IMR-90 (cell line): ENCODE data around the gene RNF144B. TPM values are rescaled to one million over a fixed set of nuclear protein-coding genes. Genes with fewer than 3 reads are reported as not detected.
"Not testable (repeated sequence)": the region's sequence is repeated elsewhere in the genome, so short reads cannot be mapped to it uniquely, and the experiment has no call there.

Source experiments
- ATAC-seq: fragments of 200-7000 bp; cut with Tn5 transposase; 2 replicates; pipeline ENCODE4 v1.9.1; 2020; ENCODE audit warnings: low read depth, mild to moderate bottlenecking, moderate library complexity
- BruUV-seq: library from RNA; stranded (reverse); fragments of 400-500 nt; replicated peaks from 2 replicates; lab custom pipeline; 2021; lab: Mats Ljungman, UMichigan
- CTCF ChIA-PET: fragments of 300-600 bp; formaldehyde crosslinking; extraction: SDS; loops from one replicate; lab custom pipeline; 2021; ENCODE audit warnings: antibody characterized with exemption; lab: Yijun Ruan, JAX
- POLR2A ChIA-PET: fragments of 300-600 bp; sonication (Branson Sonifier 250); formaldehyde crosslinking; loops from one replicate; lab custom pipeline; 2022; ENCODE audit warnings: antibody characterized with exemption; ENCODE audit not compliant: unreplicated experiment; lab: Charles Lee
- DNase-seq: peaks from one replicate; pipeline ENCODE4 v3.0.0; 2013
- H2AFZ ChIP-seq: replicated peaks from 2 replicates; pipeline ENCODE3; 2013; ENCODE audit warnings: low read length, mild to moderate bottlenecking; ENCODE audit not compliant: poor library complexity
- H2AK5ac ChIP-seq: 2 replicates; pipeline ENCODE4 v1.6.1; 2013; ENCODE audit warnings: low read depth, low read length, inconsistent platforms
- H2AK9ac ChIP-seq: replicated peaks from 2 replicates; pipeline ENCODE3; 2013; ENCODE audit warnings: mild to moderate bottlenecking, low read depth, low read length, moderate library complexity; ENCODE audit not compliant: poor library complexity
- H2BK120ac ChIP-seq: 2 replicates; pipeline ENCODE4 v1.6.1; 2013; ENCODE audit warnings: low read depth, low read length, inconsistent platforms
- H2BK15ac ChIP-seq: 3 replicates; pipeline ENCODE4 v1.6.1; 2013; ENCODE audit warnings: low read depth, low read length, inconsistent platforms
- H2BK20ac ChIP-seq: 2 replicates; pipeline ENCODE4 v1.6.1; 2013; ENCODE audit warnings: low read depth, mild to moderate bottlenecking, inconsistent platforms, low read length, moderate library complexity
- H2BK5ac ChIP-seq: 2 replicates; pipeline ENCODE4 v1.6.1; 2013; ENCODE audit warnings: mild to moderate bottlenecking, low read depth, low read length, inconsistent platforms; ENCODE audit not compliant: poor library complexity, severe bottlenecking
- H3K14ac ChIP-seq: replicated peaks from 2 replicates; pipeline ENCODE4 v1.6.1; 2013; ENCODE audit warnings: low read depth, low read length, inconsistent platforms
- H3K18ac ChIP-seq: 2 replicates; pipeline ENCODE4 v1.6.1; 2013; ENCODE audit warnings: low read depth, low read length, control low read depth
- H3K23ac ChIP-seq: 2 replicates; pipeline ENCODE4 v1.6.1; 2013; ENCODE audit warnings: low read depth, low read length, inconsistent platforms
- H3K27ac ChIP-seq: 2 replicates; pipeline ENCODE4 v1.5.1; 2013; ENCODE audit warnings: mild to moderate bottlenecking, control low read depth, low read length; ENCODE audit not compliant: insufficient read depth
- H3K27me3 ChIP-seq: 2 replicates; pipeline ENCODE4 v1.6.1; 2013; ENCODE audit warnings: low read length; ENCODE audit not compliant: control insufficient read depth, insufficient read depth
- H3K36me3 ChIP-seq: 2 replicates; pipeline ENCODE4 v1.6.1; 2013; ENCODE audit warnings: low read length, mixed read lengths; ENCODE audit not compliant: control insufficient read depth, insufficient read depth
- H3K4ac ChIP-seq: 2 replicates; pipeline ENCODE4 v1.6.1; 2013; ENCODE audit warnings: low read depth, low read length, inconsistent platforms
- H3K4me1 ChIP-seq: 2 replicates; pipeline ENCODE4 v1.6.1; 2013; ENCODE audit warnings: low read length, mixed read lengths; ENCODE audit not compliant: control insufficient read depth, insufficient read depth
- H3K4me2 ChIP-seq: 2 replicates; pipeline ENCODE4 v1.6.1; 2013; ENCODE audit warnings: low read depth, mild to moderate bottlenecking, control low read depth, low read length, moderate library complexity
- H3K4me3 ChIP-seq: 2 replicates; pipeline ENCODE4 v1.5.1; 2013; ENCODE audit warnings: low read depth, mild to moderate bottlenecking, control low read depth, low read length, moderate library complexity; ENCODE audit not compliant: insufficient read depth
- H3K56ac ChIP-seq: 2 replicates; pipeline ENCODE4 v1.6.1; 2013; ENCODE audit warnings: low read length, inconsistent platforms; ENCODE audit not compliant: insufficient read depth; ENCODE audit errors: extremely low read depth
- H3K79me1 ChIP-seq, 2 experiments: 2 replicates each; pipeline ENCODE4 v1.6.1; 2013; ENCODE audit warnings: low read length in 2 of 2, inconsistent platforms in 1 of 2, low read depth in 1 of 2
- H3K9ac ChIP-seq: 2 replicates; pipeline ENCODE4 v1.6.1; 2013; ENCODE audit warnings: low read depth, low read length, control low read depth
- H3K9me1 ChIP-seq: 2 replicates; pipeline ENCODE4 v1.6.1; 2013; ENCODE audit warnings: low read length, inconsistent platforms; ENCODE audit not compliant: insufficient read depth
- H3K9me3 ChIP-seq: 2 replicates; pipeline ENCODE4 v1.6.1; 2013; ENCODE audit warnings: low read length; ENCODE audit not compliant: control insufficient read depth, insufficient read depth
- H4K20me1 ChIP-seq: 2 replicates; pipeline ENCODE4 v1.6.1; 2013; ENCODE audit warnings: low read length, inconsistent platforms; ENCODE audit not compliant: insufficient read depth
- H4K5ac ChIP-seq: 2 replicates; pipeline ENCODE4 v1.6.1; 2013; ENCODE audit warnings: mild to moderate bottlenecking, low read depth, low read length, control low read depth
- H4K8ac ChIP-seq, 2 experiments: 2 replicates each; pipeline ENCODE4 v1.6.1; 2013; ENCODE audit warnings: low read depth in 2 of 2, low read length in 2 of 2, control low read depth in 1 of 2, inconsistent platforms in 1 of 2
- H4K91ac ChIP-seq: 2 replicates; pipeline ENCODE4 v1.6.1; 2013; ENCODE audit warnings: low read depth, low read length, inconsistent platforms; ENCODE audit not compliant: insufficient read depth
- CEBPB ChIP-seq: IDR thresholded peaks from 2 replicates; pipeline ENCODE4 v1.6.1; 2012; ENCODE audit warnings: low read depth, low read length, improper control_type of control experiment
- WGBS, 2 experiments: methylation state at CpG; one replicate each; pipeline versions ENCODE4 v1.1.5 to v1.1.7; 2013; ENCODE audit warnings: missing lambda C conversion rate in 2 of 2; ENCODE audit not compliant: insufficient read length in 1 of 2; ENCODE audit errors: extremely low coverage in 2 of 2; 5-methylcytosine and 5-hydroxymethylcytosine counted together
- dilution Hi-C: fragments of 300-500 bp; cut with HindIII; formaldehyde crosslinking; loops from one replicate; pipeline ENCODE4 v1.14.3; 2018; ENCODE audit warnings: low sequenced_read_pairs; ENCODE audit not compliant: unreplicated experiment
- in situ Hi-C: fragments of 300-500 bp; cut with MboI; formaldehyde crosslinking; loops from 3 replicates; pipeline ENCODE4 v1.14.3; 2019; ENCODE audit warnings: low sequenced_read_pairs, inconsistent platforms, mixed read lengths
- intact Hi-C: fragments of 100-400 bp; cut with micrococcal nuclease; formaldehyde crosslinking; loops from 2 replicates; pipeline ENCODE4 v1.10.0; 2022
- polyA plus RNA-seq, 3 experiments: library from polyadenylated mRNA; depleted of rRNA; stranded (reverse); fragments of >200 nt; gene quantifications; 2 replicates each; pipeline ENCODE4 v1.2.3, GENCODE V29; 2012; ENCODE audit warnings: low replicate concordance in 1 of 3
- total RNA-seq: library from RNA; depleted of rRNA; stranded (reverse); fragments of >200 nt; gene quantifications from 2 replicates; pipeline ENCODE4 v1.2.3, GENCODE V29; 2012

The RNF144B gene
- total and polyA plus RNA-seq, 2 of the 4 experiments (the other 2 are of a cell fraction): 0.44 to 2.7 TPM

- H3K9me3 ChIP-seq, H3K23ac ChIP-seq, H2BK20ac ChIP-seq, H2AK5ac ChIP-seq, H4K20me1 ChIP-seq, CTCF ChIA-PET, H3K9me1 ChIP-seq, H3K36me3 ChIP-seq, H3K27me3 ChIP-seq, ATAC-seq, dilution Hi-C loops, POLR2A ChIA-PET, H2AFZ ChIP-seq, H3K4me1 ChIP-seq, H3K9ac ChIP-seq, H3K4ac ChIP-seq, DNase-seq, H3K4me2 ChIP-seq, H3K27ac ChIP-seq, H3K18ac ChIP-seq, H2BK120ac ChIP-seq, BruUV-seq, intact Hi-C loops, H4K8ac ChIP-seq, H2AK9ac ChIP-seq, H4K5ac ChIP-seq, H4K91ac ChIP-seq, H3K56ac ChIP-seq, H3K79me1 ChIP-seq, H3K14ac ChIP-seq, H2BK15ac ChIP-seq, in situ Hi-C loops, H2BK5ac ChIP-seq, H3K4me3 ChIP-seq: not testable (repeated sequence)
- 40% methylated on average over 1 of the region's 4 CpGs; no CpG with 5 or more reads in 1 of the 2 experiments for WGBS, 2 experiments
- peak; percentile 63 for TF ChIP-seq CEBPB
Measured at GRCh38 chr6:18398225-18398624, 11.1 kb downstream of the RNF144B start.
